Measurements from ENCODE around the gene CUX1. TPM values are rescaled to one million over a fixed set of nuclear protein-coding genes. Genes with fewer than 3 reads are reported as not detected.

CUX1 gene
- total RNA-seq, 2 experiments from 2014 or later = 21.1 to 22.4 TPM

DNA sequence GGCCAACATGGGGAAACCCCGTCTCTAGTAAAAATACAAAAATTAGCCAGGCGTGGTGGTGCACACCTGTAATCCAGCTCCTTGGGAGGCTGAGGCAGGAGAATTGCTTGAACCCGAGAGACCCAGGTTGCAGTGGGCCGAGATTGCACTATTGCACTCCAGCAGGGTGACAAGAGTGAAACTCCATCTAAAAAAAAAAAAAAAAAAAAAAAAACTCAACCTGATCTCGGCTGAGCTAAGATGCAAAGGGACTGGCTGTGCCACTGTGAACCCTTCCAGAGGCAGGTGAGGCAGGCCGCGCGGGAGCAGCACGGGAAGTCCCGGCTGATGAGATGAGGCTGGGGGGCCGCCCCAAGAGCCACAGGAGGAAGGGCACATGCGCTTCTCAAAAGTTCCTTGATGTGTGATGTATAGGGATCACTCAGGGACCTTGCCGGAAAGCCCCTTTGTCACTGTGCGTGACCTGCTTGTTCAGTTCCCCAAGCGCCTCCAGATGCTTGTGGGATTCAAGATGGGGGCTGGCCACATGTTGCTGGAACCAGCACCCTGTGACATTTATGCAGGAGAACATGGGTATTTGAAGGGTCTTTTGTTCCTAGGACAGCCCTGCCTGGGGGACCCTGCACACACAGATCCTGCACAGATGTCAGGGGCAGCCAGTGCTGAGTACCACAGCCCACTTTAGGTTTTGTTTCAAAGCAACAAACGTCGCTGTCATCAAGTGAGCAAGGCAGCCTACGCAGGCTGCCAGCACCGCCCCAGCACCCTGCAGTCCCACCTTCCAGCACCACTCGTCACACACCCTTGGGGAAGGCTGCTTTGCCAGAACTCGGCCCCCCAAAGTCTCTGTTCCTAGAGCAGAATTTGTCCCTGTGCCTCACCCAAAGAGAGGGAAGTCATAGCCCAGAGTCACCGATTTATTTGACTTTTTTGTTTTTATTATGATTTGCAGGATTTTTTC lies 394.4 kb downstream of the CUX1 start:
- no peaks in the 10 kb centered on the region for H3K27me3 Mint-ChIP-seq
- POLR2A ChIA-PET = no interaction called here
- H3K36me3 Mint-ChIP-seq (ENCODE audit: low read depth) = no peaks in the 10 kb centered on the region
- no peaks in the 10 kb centered on the region for H3K4me1 Mint-ChIP-seq
- H3K9me3 Mint-ChIP-seq = no peaks in the 10 kb centered on the region
- no peak overlapping the region for H3K27ac Mint-ChIP-seq
- H3K4me3 Mint-ChIP-seq = no peak overlapping the region
- CTCF ChIA-PET = no interaction called here
- no peak for DNase-seq

- H3K4me1 Mint-ChIP-seq = no peaks in the 10 kb centered on the region
- ChIA-PET CTCF (no interaction called here), POLR2A (no interaction called here)
- no peaks in the 10 kb centered on the region for H3K9me3 Mint-ChIP-seq
- H3K27ac Mint-ChIP-seq = no peak overlapping the region
- no peak for DNase-seq
- H3K36me3 Mint-ChIP-seq (ENCODE audit: low read depth) = no peaks in the 10 kb centered on the region
- H3K4me3 Mint-ChIP-seq = no peak overlapping the region
- H3K27me3 Mint-ChIP-seq = no peaks in the 10 kb centered on the region
Measured at GRCh38 chr7:102214477-102215072, 397.1 kb downstream of the CUX1 start.

GRCh38 chr7:102215256-102215655 lies 397.8 kb downstream of the CUX1 start:
- DNase-seq = no peak
- no peak overlapping the region for H3K4me3 Mint-ChIP-seq
- no peaks in the 10 kb centered on the region for H3K36me3 Mint-ChIP-seq (ENCODE audit: low read depth)
- no peaks in the 10 kb centered on the region for H3K9me3 Mint-ChIP-seq
- ChIA-PET CTCF (no interaction called here), POLR2A (no interaction called here)
- H3K4me1 Mint-ChIP-seq = no peaks in the 10 kb centered on the region
- no peak overlapping the region for H3K27ac Mint-ChIP-seq
- no peaks in the 10 kb centered on the region for H3K27me3 Mint-ChIP-seq

DNA sequence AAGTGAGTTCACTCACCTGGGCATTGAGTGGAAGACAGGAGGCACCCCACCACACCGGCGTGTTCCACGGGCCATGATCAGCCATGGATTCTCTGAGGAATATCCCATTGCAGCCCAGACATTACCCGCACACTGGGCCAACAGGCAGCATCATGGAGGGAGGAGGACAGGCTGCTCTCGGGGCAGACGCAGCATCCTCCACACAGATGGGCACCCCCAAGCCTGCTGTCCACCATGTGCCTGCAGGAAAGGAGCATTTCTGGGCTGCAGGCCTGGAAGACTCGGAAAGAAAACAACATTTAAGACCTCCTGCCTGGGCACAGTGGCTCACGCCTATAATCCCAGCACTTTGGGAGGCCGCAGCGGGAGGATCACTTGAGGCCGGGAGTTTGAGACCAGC lies 398.3 kb downstream of the CUX1 start:
- Mint-ChIP-seq H3K27me3 (no peaks in the 10 kb centered on the region), H3K4me1 (no peaks in the 10 kb centered on the region), H3K4me3 (no peak overlapping the region), H3K9me3 (no peaks in the 10 kb centered on the region), H3K36me3 (ENCODE audit: low read depth) (no peaks in the 10 kb centered on the region), H3K27ac (no peak overlapping the region)
- ChIA-PET POLR2A (no interaction called here), CTCF (no interaction called here)
- DNase-seq = no peak

GRCh38 chr7:102216573-102217314 lies 399.3 kb downstream of the CUX1 start:
- H3K27me3 Mint-ChIP-seq = no peaks in the 10 kb centered on the region
- ChIA-PET CTCF (no interaction called here), POLR2A (no interaction called here)
- H3K9me3 Mint-ChIP-seq = no peaks in the 10 kb centered on the region
- H3K4me3 Mint-ChIP-seq = no peak overlapping the region
- DNase-seq = no peak
- H3K27ac Mint-ChIP-seq = no peak overlapping the region
- no peaks in the 10 kb centered on the region for H3K36me3 Mint-ChIP-seq (ENCODE audit: low read depth)
- no peaks in the 10 kb centered on the region for H3K4me1 Mint-ChIP-seq

DNA sequence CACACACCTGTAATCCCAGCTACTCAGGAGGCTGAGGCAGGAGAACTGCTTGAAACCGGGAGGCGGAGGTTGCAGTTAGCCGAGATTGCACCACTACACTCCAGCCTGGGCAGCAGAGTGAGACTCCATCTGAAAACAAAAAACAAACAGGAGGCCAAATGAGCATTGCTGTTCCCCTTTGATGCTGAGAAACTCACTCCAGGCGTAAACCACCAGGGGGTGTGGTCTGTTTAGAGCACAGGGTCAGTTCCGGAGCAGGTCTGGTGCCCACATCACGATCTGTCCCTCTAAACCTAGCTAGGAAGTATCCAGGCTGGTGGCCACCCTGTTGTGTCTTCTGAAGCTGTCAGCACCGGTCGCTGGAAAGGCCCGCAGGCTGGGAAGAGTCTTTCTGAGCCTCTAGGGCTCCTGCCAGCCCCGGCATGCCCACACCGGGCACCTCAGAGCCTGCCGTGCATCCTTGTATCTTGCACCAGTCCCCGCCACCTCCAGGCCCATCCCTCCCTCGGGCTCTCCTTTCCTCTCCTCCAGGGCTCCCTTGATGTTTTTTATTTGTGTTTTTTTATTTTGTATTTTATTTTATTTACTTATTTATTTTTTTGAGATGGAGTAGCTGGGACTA lies 402.9 kb downstream of the CUX1 start:
- Mint-ChIP-seq H3K4me1 (no peaks in the 10 kb centered on the region), H3K27ac (no peak overlapping the region), H3K9me3 (no peaks in the 10 kb centered on the region), H3K27me3 (no peaks in the 10 kb centered on the region), H3K36me3 (ENCODE audit: low read depth) (no peaks in the 10 kb centered on the region), H3K4me3 (no peak overlapping the region)
- CTCF ChIA-PET = no interaction called here
- DNase-seq = no peak
- POLR2A ChIA-PET = no interaction called here

DNA sequence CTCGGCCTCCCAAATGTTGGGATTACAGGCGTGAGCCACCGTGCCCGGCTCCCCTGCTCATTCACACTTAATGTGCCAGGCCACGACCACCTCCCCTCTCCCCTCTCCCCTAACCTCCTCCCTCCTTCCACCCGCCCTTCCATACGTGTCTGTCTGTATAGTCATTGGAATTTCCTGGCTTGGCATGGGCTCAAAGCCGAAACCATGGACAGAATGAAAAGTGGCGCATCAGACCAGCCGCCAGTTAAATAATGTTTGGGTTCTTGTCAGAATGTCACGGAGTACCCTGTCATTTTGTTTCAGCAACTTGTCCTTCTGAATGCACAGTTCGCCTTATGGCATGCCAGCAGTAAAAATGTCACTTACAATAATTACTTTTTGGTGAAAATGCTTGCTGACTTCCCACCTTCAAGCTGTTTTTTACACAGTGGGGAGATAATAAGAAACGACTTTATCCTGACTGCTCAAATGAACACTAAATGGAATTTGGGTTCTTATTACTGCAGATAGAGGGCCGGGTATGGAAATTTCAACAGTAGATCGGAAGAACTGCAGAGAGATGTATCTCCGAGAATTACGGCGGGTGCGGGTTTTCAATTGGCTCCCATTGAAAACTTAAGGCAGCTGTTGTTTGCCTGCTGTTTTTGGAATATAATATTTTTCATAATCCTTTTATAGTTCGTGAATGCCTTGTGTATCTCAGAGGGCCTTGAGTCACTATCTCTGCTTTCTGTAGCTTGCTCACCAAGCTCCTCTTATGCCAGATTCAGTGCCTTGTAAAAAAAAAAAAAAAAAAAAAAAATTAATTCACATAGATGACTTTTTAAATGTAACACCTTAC lies 403.8 kb downstream of the CUX1 start:
- ChIA-PET CTCF (interaction anchor here (0.9 kb wide), 1 partner anchor 678 kb away, joined by 3 read pairs; no protein-coding TSS in a partner anchor), POLR2A (no interaction called here)
- Mint-ChIP-seq H3K27ac (no peak overlapping the region), H3K9me3 (no peaks in the 10 kb centered on the region), H3K27me3 (no peaks in the 10 kb centered on the region), H3K4me3 (no peak overlapping the region), H3K36me3 (ENCODE audit: low read depth) (no peaks in the 10 kb centered on the region), H3K4me1 (no peaks in the 10 kb centered on the region)
- DNase-seq = no peak

DNA sequence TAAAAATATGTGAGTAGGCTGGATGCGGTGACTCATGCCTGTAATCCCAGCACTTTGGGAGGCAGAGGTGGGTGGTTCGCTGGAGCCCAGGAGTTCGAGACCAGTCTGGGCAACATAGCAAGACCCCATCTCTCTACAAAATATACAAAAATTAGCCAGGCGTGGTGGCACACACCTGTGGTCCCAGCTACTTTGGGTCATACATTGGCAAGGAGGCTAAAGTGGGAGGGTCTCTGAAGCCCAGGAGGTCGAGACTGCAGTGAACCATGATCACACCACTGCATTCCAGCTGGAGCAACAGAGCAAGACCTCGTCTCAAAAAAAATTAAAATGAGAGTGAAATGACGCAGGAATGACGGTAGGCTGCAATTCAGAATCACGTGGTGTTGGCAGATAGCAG lies 404.5 kb downstream of the CUX1 start:
- no peaks in the 10 kb centered on the region for H3K27me3 Mint-ChIP-seq

GRCh38 chr7:102222445-102222844 lies 405.0 kb downstream of the CUX1 start:
- Mint-ChIP-seq H3K27me3 (no peaks in the 10 kb centered on the region), H3K36me3 (ENCODE audit: low read depth) (no peaks in the 10 kb centered on the region), H3K9me3 (no peaks in the 10 kb centered on the region), H3K4me1 (no peaks in the 10 kb centered on the region), H3K4me3 (no peak overlapping the region), H3K27ac (no peak overlapping the region)
- CTCF ChIA-PET = interaction anchor here (0.9 kb wide), 1 partner anchor 16 kb away, joined by 3 read pairs; no protein-coding TSS in a partner anchor
- no peak for DNase-seq
- POLR2A ChIA-PET = no interaction called here

More for the DNA sequence above, 404.5 kb downstream of the CUX1 start:
- H3K27ac Mint-ChIP-seq = no peak overlapping the region
- ChIA-PET POLR2A (no interaction called here), CTCF (interaction anchor here (0.9 kb wide), 2 partner anchors 16 to 679 kb away, joined by 3 read pairs; no protein-coding TSS in a partner anchor)
- no peak overlapping the region for H3K4me3 Mint-ChIP-seq
- H3K4me1 Mint-ChIP-seq = no peaks in the 10 kb centered on the region
- H3K9me3 Mint-ChIP-seq = no peaks in the 10 kb centered on the region
- H3K36me3 Mint-ChIP-seq (ENCODE audit: low read depth) = no peaks in the 10 kb centered on the region
- no peak for DNase-seq

- no peak for DNase-seq
- Mint-ChIP-seq H3K27ac (no peak overlapping the region), H3K9me3 (no peaks in the 10 kb centered on the region), H3K36me3 (ENCODE audit: low read depth) (no peaks in the 10 kb centered on the region), H3K4me1 (no peaks in the 10 kb centered on the region), H3K4me3 (no peak overlapping the region), H3K27me3 (no peaks in the 10 kb centered on the region)
- ChIA-PET CTCF (no interaction called here), POLR2A (no interaction called here)
Measured at GRCh38 chr7:102223184-102223583, 405.8 kb downstream of the CUX1 start.

GRCh38 chr7:102225025-102225424 lies 407.6 kb downstream of the CUX1 start:
- H3K36me3 Mint-ChIP-seq (ENCODE audit: low read depth) = no peaks in the 10 kb centered on the region
- DNase-seq = no peak
- CTCF ChIA-PET = no interaction called here
- no peaks in the 10 kb centered on the region for H3K4me1 Mint-ChIP-seq
- no peak overlapping the region for H3K4me3 Mint-ChIP-seq
- H3K9me3 Mint-ChIP-seq = no peaks in the 10 kb centered on the region
- POLR2A ChIA-PET = no interaction called here
- H3K27me3 Mint-ChIP-seq = no peaks in the 10 kb centered on the region
- H3K27ac Mint-ChIP-seq = no peak overlapping the region

GRCh38 chr7:102227371-102227770 lies 409.9 kb downstream of the CUX1 start:
- CTCF ChIA-PET = no interaction called here
- DNase-seq = no peak
- H3K4me1 Mint-ChIP-seq = no peaks in the 10 kb centered on the region
- POLR2A ChIA-PET = no interaction called here
- H3K27ac Mint-ChIP-seq = no peak overlapping the region
- no peaks in the 10 kb centered on the region for H3K9me3 Mint-ChIP-seq
- no peaks in the 10 kb centered on the region for H3K36me3 Mint-ChIP-seq (ENCODE audit: low read depth)
- H3K4me3 Mint-ChIP-seq = no peak overlapping the region
- no peaks in the 10 kb centered on the region for H3K27me3 Mint-ChIP-seq
